SK-N-MC (cell line): Measurements from ENCODE around the gene MED4.

Source experiments
- DNase-seq: peaks from one replicate; pipeline ENCODE4 v3.0.0-alpha.2; 2011; ENCODE audit warnings: low read depth, low spot score
- H3K27ac ChIP-seq: fragments of 200-600 bp; sonication (generic); 2 replicates; pipeline ENCODE4 v1.5.1; 2016; ENCODE audit warnings: mixed run types
- H3K36me3 ChIP-seq: fragments of 200-600 bp; sonication (generic); 2 replicates; pipeline ENCODE4 v1.6.1; 2017; ENCODE audit warnings: antibody characterized with exemption, low read length, mixed read lengths; ENCODE audit not compliant: insufficient read depth
- H3K4me3 ChIP-seq: fragments of 200-600 bp; sonication (generic); 2 replicates; pipeline ENCODE4 v1.5.1; 2016
- H3K9ac ChIP-seq: fragments of 200-600 bp; sonication (generic); 2 replicates; pipeline ENCODE4 v1.8.0; 2017; ENCODE audit warnings: mixed run types, mixed read lengths; ENCODE audit not compliant: insufficient read length
- H3K9me3 ChIP-seq: fragments of 200-600 bp; sonication (generic); 2 replicates; pipeline ENCODE4 v1.6.1; 2017; ENCODE audit warnings: low read depth, mild to moderate bottlenecking, antibody characterized with exemption, low read length, moderate library complexity, mixed read lengths
- EZH2 ChIP-seq: fragments of 200-600 bp; sonication (generic); IDR thresholded peaks from one replicate; pipeline ENCODE4 v1.6.1; 2017; ENCODE audit warnings: antibody characterized with exemption
- FOXP2 ChIP-seq: optimal IDR thresholded peaks from 2 replicates; pipeline ENCODE3; 2011; ENCODE audit warnings: mild to moderate bottlenecking, moderate library complexity; ENCODE audit not compliant: insufficient read depth; ENCODE audit errors: extremely low read length, control extremely low read depth
- POLR2AphosphoS5 ChIP-seq: IDR thresholded peaks from 2 replicates; pipeline ENCODE4 v1.6.1; 2012; ENCODE audit warnings: mild to moderate bottlenecking, low read depth, low read length, borderline replicate concordance

The MED4 gene

GRCh38 chr13:48121733-48122132 is 26.8 kb upstream of the MED4 start:
- TF ChIP-seq POLR2AphosphoS5 (no peak), FOXP2 (no peak), EZH2 (no peak)
- H3K9ac ChIP-seq: no peak overlapping the region
- no peak overlapping the region for H3K27ac ChIP-seq
- no peak for DNase-seq
- no peaks in the 10 kb centered on the region for H3K9me3 ChIP-seq
- H3K36me3 ChIP-seq: no peaks in the 10 kb centered on the region
- H3K4me3 ChIP-seq: no peak overlapping the region

DNA sequence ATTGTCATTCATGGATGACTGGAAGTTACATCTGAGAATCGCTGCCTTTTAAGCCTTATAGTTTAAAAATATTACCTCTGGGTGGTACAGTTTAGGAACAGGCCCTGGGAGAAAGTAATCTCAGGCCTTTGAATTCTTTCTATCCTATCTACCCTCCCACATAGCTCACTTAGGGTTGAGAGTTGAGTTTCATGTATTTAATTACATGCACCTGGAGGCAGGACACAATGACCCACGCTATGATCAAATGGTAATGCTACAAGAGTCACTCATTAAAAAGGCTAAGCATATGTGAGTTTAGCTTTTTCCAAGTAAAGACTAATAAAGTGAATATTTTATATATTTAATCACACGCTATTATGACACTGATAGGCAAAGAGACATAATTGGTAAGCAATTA is 25.3 kb upstream of the MED4 start:
- no peak overlapping the region for H3K27ac ChIP-seq
- no peaks in the 10 kb centered on the region for H3K9me3 ChIP-seq
- H3K36me3 ChIP-seq: no peaks in the 10 kb centered on the region
- no peak overlapping the region for H3K4me3 ChIP-seq
- H3K9ac ChIP-seq: no peak overlapping the region
- TF ChIP-seq EZH2: no peak
- no peak for TF ChIP-seq POLR2AphosphoS5
- TF ChIP-seq FOXP2: no peak
- no peak for DNase-seq

DNA sequence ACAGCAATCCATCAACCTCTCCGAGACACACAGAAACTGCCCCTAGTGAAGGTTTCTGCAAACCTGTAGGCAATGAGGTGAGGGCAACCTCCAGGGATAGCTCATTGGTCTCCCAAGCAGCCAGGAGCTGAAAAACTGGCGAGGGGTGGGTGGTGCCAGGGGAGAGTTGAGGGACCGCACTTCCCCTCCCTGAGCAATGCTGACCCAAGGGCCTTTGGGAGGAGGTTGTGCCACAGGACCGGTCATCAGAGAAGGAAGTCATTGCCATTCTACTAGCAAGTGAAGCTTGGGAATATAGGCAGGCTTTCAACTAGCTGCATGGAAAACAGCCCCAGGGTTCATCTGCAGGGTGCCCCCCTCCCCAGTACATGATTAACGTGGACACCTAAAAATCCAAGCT is 23.1 kb upstream of the MED4 start:
- H3K9me3 ChIP-seq: no peaks in the 10 kb centered on the region
- TF ChIP-seq FOXP2: no peak
- TF ChIP-seq POLR2AphosphoS5: no peak
- TF ChIP-seq EZH2: no peak
- H3K36me3 ChIP-seq: no peaks in the 10 kb centered on the region
- DNase-seq: no peak
- no peak overlapping the region for H3K4me3 ChIP-seq
- no peak overlapping the region for H3K27ac ChIP-seq
- H3K9ac ChIP-seq: no peak overlapping the region

GRCh38 chr13:48116808-48117207 is 21.9 kb upstream of the MED4 start:
- Histone ChIP-seq H3K9ac (no peak overlapping the region), H3K4me3 (no peak overlapping the region), H3K9me3 (no peaks in the 10 kb centered on the region), H3K27ac (no peak overlapping the region), H3K36me3 (no peaks in the 10 kb centered on the region)
- DNase-seq: no peak
- TF ChIP-seq EZH2 (no peak), FOXP2 (no peak), POLR2AphosphoS5 (no peak)

- DNase-seq: no peak
- Histone ChIP-seq H3K36me3 (no peaks in the 10 kb centered on the region), H3K9me3 (no peaks in the 10 kb centered on the region), H3K4me3 (no peak overlapping the region), H3K9ac (no peak overlapping the region), H3K27ac (no peak overlapping the region)
- TF ChIP-seq POLR2AphosphoS5 (no peak), FOXP2 (no peak), EZH2 (no peak)
Observed at GRCh38 chr13:48113756-48114130, 18.8 kb upstream of the MED4 start.

DNA sequence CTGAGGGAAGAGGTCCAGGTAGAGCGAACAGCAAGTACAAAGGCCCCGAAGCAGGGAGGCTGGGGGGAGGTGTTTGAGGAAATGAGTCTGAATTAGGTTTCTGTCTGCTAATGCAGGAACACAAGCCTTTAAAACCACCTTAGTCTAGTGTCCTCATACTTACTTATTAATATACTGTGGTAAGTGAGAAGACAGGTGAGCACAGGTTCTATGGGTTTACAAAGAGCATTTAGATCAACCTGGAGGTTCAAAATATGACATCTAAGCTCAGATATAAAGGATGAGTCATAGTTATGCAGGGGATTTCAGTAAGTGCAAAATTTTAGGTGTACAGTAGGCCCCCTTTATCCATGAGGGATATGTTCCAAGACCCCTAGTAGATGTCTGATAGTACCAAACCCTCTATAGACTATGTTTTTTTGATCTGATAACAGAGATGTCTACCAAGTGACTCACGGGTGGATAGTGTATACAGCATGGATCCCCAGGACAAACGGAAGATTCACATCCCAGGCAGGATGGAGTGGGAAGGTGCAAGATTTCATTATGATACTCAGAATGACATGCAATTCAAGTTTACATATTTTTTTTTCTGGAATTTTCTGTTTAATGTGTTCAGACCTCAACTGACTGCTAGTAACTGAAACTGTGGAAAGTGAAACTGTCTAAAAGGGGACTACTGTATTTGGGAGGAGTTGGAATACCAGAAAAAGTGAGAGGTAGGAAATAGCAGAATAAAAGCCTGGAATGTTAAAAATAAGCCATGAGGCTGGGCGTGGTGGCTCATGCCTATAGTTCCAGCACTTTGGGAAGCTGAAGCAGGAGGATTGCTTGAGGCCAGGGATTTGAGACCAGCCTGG is 18.2 kb upstream of the MED4 start:
- Histone ChIP-seq H3K4me3 (no peak overlapping the region), H3K36me3 (no peaks in the 10 kb centered on the region), H3K9me3 (no peaks in the 10 kb centered on the region), H3K27ac (no peak overlapping the region), H3K9ac (no peak overlapping the region)
- TF ChIP-seq POLR2AphosphoS5 (no peak), EZH2 (no peak), FOXP2 (no peak)
- no peak for DNase-seq

DNA sequence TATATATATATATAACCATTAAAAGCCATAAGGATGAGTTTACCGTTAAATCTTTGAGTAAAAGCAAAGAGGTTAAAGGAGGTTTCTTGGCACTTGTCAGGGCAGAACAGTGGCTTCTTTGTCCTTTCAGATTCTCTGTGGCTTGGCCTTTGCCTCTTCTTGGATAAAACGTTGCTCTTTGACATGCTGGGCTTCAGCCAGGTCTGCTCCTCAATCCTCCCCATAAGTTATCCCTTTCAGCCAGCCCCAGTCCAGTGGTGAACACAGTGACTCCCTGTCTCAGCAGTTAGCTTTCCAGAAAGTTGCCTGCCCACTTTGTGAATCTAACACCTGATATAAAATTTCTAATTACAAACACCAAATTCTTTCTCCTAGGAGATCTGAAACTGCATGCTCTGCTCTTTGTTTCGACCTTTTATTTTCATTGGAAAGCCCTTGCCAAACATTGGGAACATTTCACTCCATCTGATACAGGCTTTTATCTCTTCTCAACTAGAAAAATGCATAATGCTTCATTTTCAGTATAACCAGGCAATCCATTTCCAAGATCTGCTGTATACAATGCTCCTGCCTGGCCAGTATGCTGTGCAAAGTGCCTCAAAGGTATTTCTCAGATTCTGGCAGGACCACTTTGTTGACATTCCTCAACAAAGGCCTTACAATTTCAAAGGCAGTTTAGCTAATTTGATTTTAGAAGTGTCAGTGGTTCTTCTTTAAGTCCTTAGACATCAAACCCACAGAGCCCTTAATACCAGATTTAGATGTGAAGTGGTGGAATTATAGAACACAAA is 16.2 kb upstream of the MED4 start:
- Histone ChIP-seq H3K9ac (no peak overlapping the region), H3K9me3 (no peaks in the 10 kb centered on the region), H3K36me3 (no peaks in the 10 kb centered on the region), H3K27ac (no peak overlapping the region), H3K4me3 (no peak overlapping the region)
- TF ChIP-seq EZH2: no peak
- TF ChIP-seq FOXP2: no peak
- no peak for TF ChIP-seq POLR2AphosphoS5
- no peak for DNase-seq

GRCh38 chr13:48110132-48110868 is 15.4 kb upstream of the MED4 start:
- Histone ChIP-seq H3K9me3 (no peaks in the 10 kb centered on the region), H3K4me3 (no peak overlapping the region), H3K27ac (no peak overlapping the region), H3K36me3 (no peaks in the 10 kb centered on the region), H3K9ac (no peak overlapping the region)
- TF ChIP-seq FOXP2 (no peak), POLR2AphosphoS5 (no peak), EZH2 (no peak)
- no peak for DNase-seq
